Measurements from ENCODE around the gene CCDC87. TPM values are rescaled to one million over a fixed set of nuclear protein-coding genes. Genes with fewer than 3 reads are reported as not detected.

The CCDC87 gene
- total RNA-seq, 6 experiments from 2014 or later: 0.19 to 0.66 (median 0.37) TPM

DNA sequence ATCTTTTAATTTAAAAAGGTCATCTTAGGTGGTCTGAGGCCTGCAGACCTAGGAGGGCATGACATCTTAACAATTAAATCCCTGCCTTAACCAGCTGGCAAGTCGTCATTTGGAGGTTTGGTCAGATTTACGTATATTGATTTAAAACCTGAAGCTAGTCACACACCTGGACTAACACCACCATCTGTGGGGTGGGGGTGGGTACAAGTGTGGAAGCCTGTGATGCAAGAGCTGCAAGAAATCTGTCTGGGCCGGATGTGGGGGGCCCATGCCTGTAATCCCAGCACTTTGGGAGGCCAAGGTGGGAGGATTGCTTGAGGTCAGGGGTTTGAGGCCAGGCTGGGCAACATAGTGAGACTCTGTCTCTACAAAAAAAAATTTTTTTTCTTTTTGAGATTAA, 11.6 kb downstream of the CCDC87 start:
- Mint-ChIP-seq H3K27me3 (ENCODE audit: insufficient read depth) (peaks cover 14% of the 10 kb centered on the region), H3K27ac (no peak overlapping the region), H3K4me3 (no peak overlapping the region), H3K36me3 (ENCODE audit: low read depth) (peaks cover 7% of the 10 kb centered on the region; the same call in 1 of the 2 replicates), H3K4me1 (ENCODE audit: low read depth) (peaks cover 9% of the 10 kb centered on the region), H3K9me3 (peaks cover 17% of the 10 kb centered on the region)
- no peak for DNase-seq
- TF ChIP-seq, protein P1, sequence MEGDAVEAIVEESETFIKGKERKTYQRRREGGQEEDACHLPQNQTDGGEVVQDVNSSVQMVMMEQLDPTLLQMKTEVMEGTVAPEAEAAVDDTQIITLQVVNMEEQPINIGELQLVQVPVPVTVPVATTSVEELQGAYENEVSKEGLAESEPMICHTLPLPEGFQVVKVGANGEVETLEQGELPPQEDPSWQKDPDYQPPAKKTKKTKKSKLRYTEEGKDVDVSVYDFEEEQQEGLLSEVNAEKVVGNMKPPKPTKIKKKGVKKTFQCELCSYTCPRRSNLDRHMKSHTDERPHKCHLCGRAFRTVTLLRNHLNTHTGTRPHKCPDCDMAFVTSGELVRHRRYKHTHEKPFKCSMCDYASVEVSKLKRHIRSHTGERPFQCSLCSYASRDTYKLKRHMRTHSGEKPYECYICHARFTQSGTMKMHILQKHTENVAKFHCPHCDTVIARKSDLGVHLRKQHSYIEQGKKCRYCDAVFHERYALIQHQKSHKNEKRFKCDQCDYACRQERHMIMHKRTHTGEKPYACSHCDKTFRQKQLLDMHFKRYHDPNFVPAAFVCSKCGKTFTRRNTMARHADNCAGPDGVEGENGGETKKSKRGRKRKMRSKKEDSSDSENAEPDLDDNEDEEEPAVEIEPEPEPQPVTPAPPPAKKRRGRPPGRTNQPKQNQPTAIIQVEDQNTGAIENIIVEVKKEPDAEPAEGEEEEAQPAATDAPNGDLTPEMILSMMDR (IDR thresholded peaks at IDR 0.05): no peak

DNA sequence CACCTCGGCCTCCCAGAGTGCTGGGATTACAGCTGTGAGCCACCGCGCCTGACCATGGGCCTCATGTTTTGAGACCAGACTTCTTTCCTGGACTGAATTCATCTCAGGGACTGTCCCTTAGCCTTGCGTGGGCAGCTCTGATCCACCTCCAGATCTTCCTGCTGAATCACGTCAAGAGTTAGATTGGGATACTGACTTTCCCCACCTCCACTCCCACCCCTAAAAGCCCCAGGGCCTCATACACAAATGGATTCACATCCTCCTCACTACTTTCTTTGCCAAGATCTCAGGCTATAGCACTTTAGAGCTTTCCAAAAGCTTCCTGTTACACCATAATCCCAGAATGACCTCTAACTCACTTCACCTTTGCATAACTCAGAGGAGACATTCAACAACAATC, 12.1 kb downstream of the CCDC87 start:
- Mint-ChIP-seq H3K36me3 (ENCODE audit: low read depth) (peaks cover 7% of the 10 kb centered on the region; the same call in 1 of the 2 replicates), H3K4me3 (no peak overlapping the region), H3K27me3 (ENCODE audit: insufficient read depth) (peaks cover 19% of the 10 kb centered on the region), H3K9me3 (peaks cover 17% of the 10 kb centered on the region), H3K27ac (no peak overlapping the region), H3K4me1 (ENCODE audit: low read depth) (peaks cover 9% of the 10 kb centered on the region)
- TF ChIP-seq, protein P1 (IDR thresholded peaks at IDR 0.05): no peak
- no peak for DNase-seq

DNA sequence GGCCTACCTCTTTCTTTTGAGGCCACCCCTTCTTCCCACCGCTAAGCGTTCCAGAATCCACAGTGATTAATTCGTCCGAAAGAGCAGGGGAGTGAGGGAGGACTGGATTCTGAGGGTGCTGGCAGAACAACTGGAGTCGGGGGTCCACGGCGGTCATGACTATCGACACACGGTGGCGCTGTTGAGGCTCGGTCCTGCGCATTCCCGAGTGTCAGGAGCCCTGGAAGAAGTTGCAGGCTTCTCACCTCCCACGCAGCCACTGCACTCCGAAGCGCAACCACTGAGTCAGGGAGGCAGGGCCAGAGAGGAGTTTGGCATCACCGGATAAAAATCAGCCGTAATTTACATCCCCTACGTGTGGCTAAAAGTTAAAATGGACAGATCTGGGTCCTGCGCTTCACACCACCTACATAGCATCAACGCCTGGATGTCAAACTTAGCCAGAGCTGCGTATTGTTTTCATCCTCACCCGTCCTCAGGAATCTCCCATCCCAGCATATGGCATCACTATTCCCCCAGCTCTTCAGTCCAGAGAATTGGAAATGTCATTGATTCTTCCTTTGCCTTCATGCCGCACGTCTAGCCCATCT, 13.8 kb downstream of the CCDC87 start:
- Mint-ChIP-seq H3K27ac (no peak overlapping the region), H3K4me1 (ENCODE audit: low read depth) (peaks cover 18% of the 10 kb centered on the region), H3K27me3 (ENCODE audit: insufficient read depth) (peaks cover 23% of the 10 kb centered on the region), H3K4me3 (no peak overlapping the region), H3K36me3 (ENCODE audit: low read depth) (peaks cover 7% of the 10 kb centered on the region; the same call in 1 of the 2 replicates), H3K9me3 (peaks cover 17% of the 10 kb centered on the region)
- peak; percentile 48 for DNase-seq
- TF ChIP-seq, protein P1 (IDR thresholded peaks at IDR 0.05): peak; percentile 90

DNA sequence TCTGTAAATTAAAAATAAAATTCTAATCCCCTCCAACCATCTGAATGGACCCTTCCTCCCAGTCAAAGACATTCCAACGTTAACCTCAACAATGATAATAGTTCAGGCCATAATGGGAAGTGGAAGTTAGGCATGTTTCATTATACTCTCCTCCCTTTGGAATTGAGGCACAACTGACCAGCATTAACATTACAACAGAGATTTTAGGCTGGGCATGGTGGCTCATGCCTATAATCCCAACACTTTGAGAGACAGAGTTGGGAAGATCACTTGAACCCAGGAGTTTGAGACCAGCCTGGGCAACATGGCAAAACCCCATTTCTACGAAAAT, 22.0 kb downstream of the CCDC87 start:
- H3K27me3 Mint-ChIP-seq (ENCODE audit: insufficient read depth): peaks cover 33% of the 10 kb centered on the region
- no peak overlapping the region for H3K27ac Mint-ChIP-seq
- TF ChIP-seq, protein P1 (IDR thresholded peaks at IDR 0.05): no peak
- DNase-seq: no peak
- no peaks in the 10 kb centered on the region for H3K9me3 Mint-ChIP-seq
- H3K36me3 Mint-ChIP-seq (ENCODE audit: low read depth): 0 out of 2 replicates have a peak, but pooled peaks cover 5% of the 10 kb centered on the region
- peaks cover 18% of the 10 kb centered on the region for H3K4me1 Mint-ChIP-seq (ENCODE audit: low read depth)
- H3K4me3 Mint-ChIP-seq: no peak overlapping the region

DNA sequence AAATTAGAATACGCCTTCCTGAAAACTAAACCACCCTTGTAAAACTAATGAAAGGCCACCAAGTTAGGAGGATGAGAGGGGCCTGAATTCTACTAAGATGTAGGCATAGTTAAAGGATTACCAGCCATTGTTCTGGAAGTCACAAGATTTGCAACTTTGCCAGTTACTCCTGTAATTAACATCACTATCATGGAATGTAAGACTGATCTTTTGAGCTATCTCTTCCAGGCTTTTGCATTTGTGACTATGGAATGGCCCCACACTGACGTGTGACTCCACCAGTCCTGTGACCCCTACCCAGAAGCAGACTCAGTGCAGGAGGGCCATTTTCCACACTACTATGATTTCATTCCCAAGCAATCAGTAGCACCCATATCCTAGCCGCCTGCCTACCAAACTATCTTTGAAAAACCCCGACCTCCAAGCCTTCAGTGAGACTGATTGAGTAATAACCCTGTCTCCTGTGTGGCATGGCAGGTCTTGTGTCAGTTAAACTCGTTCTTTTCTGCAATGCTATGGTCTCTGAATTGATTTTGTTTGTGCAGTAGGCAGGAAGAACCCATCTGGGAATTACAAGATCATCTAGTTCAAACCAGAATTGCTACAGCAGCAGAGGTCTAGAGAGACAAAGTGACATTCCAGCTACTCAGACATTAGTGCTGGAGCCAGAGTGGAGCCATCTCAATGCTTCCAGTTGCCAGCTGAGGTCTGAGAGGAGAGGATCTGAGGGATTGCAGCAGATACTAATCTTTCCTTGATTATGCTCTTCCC, 22.6 kb downstream of the CCDC87 start:
- Mint-ChIP-seq H3K27ac (no peak overlapping the region), H3K36me3 (ENCODE audit: low read depth) (0 out of 2 replicates have a peak, but pooled peaks cover 5% of the 10 kb centered on the region), H3K4me1 (ENCODE audit: low read depth) (peaks cover 18% of the 10 kb centered on the region), H3K27me3 (ENCODE audit: insufficient read depth) (peaks cover 31% of the 10 kb centered on the region), H3K9me3 (no peaks in the 10 kb centered on the region), H3K4me3 (no peak overlapping the region)
- DNase-seq: no peak
- TF ChIP-seq, protein P1 (IDR thresholded peaks at IDR 0.05): no peak
